ENCODE results near the gene UTF1. TPM values are rescaled to one million over a fixed set of nuclear protein-coding genes. Genes with fewer than 3 reads are reported as not detected.
A peak's percentile ranks its signal among the peaks of the same experiment; 100 is the strongest.

UTF1 gene, protein sequence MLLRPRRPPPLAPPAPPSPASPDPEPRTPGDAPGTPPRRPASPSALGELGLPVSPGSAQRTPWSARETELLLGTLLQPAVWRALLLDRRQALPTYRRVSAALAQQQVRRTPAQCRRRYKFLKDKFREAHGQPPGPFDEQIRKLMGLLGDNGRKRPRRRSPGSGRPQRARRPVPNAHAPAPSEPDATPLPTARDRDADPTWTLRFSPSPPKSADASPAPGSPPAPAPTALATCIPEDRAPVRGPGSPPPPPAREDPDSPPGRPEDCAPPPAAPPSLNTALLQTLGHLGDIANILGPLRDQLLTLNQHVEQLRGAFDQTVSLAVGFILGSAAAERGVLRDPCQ
- 7.7 and 12.2 TPM in 2 replicates for total RNA-seq (2014; rRNA removed; shearing (Covaris generic))
- polyA plus RNA-seq (2016; fragmentation: Nextera tagmentation; extraction: Ambion mirVana): 51.4 and 55.7 TPM in 2 replicates
- long read RNA-seq: 0 reads

DNA sequence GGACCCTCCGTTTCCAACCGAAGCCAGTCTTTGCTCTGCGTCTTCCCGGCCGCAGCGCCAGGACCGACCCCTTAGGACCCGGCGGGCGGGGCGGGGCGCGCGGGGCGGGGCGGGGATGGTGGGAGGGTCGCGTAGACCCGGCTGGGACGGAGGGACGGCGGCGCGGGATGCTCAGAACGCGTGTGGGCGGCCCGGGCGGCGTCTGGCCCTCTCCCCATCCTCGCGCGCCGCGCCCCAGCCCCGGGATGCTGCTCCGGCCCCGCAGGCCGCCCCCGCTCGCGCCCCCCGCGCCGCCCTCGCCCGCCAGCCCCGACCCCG lies at the start of gene UTF1:
Gene UTF1 (plus strand): TSS at position 174 of the 318 bp plus-strand sequence. CDS start 72 bp downstream, at position 246.
- Mint-ChIP-seq H3K9me3 (peaks cover 9% of the 10 kb centered on the region; the same call in 2 of the 3 replicates), H3K36me3 (ENCODE audit: low read depth) (peaks cover 8% of the 10 kb centered on the region), H3K4me1 (peaks cover 22% of the 10 kb centered on the region), H3K27ac (no peak within 1 kb of the TSS), H3K4me3 (peak within 1 kb of the TSS; percentile 72), H3K27me3 (ENCODE audit: insufficient read depth, low read depth, poor library complexity) (peaks cover 64% of the 10 kb centered on the region)
- DNase-seq (ENCODE audit: low spot score) (peak; percentile 71), ATAC-seq (peak; percentile 25)
- Histone ChIP-seq H3K4me1 (ENCODE audit: insufficient read depth) (peaks cover 16% of the 10 kb centered on the region; the same call in 1 of the 2 replicates), H3K4me3 (peak within 1 kb of the TSS; percentile 65), H3K36me3 (ENCODE audit: insufficient read depth) (no peaks in the 10 kb centered on the region), H3K27ac (ENCODE audit: low read depth) (no peak within 1 kb of the TSS), H3K79me2 (replicated peaks; ENCODE audit: insufficient read depth) (no peaks in the 10 kb centered on the region), H3F3A (replicated peaks; ENCODE audit: low read depth) (peaks cover 16% of the 10 kb centered on the region; the same call in 1 of the 2 replicates), H4K20me1 (replicated peaks; ENCODE audit: insufficient read depth) (no peaks in the 10 kb centered on the region), H2AFZ (no peak within 1 kb of the TSS), H3K9me2 (ENCODE audit: insufficient read depth) (0 out of 2 replicates have a peak, but pooled peaks cover 3% of the 10 kb centered on the region), H3K4me2 (peak within 1 kb of the TSS; percentile 88), H3K27me3 (ENCODE audit: insufficient read depth) (peaks cover 43% of the 10 kb centered on the region)
- TF ChIP-seq POLR2AphosphoS5 (IDR thresholded peaks at IDR 0.05; ENCODE audit: low read depth) (peak; percentile 32; the same call in 1 of the 2 replicates), EZH2phosphoT487 (IDR thresholded peaks at IDR 0.05; ENCODE audit: unreplicated experiment) (no peak), CREB1 (CRISPR knock-in tag; IDR thresholded peaks at IDR 0.05; ENCODE audit: low read depth) (no peak)

DNA sequence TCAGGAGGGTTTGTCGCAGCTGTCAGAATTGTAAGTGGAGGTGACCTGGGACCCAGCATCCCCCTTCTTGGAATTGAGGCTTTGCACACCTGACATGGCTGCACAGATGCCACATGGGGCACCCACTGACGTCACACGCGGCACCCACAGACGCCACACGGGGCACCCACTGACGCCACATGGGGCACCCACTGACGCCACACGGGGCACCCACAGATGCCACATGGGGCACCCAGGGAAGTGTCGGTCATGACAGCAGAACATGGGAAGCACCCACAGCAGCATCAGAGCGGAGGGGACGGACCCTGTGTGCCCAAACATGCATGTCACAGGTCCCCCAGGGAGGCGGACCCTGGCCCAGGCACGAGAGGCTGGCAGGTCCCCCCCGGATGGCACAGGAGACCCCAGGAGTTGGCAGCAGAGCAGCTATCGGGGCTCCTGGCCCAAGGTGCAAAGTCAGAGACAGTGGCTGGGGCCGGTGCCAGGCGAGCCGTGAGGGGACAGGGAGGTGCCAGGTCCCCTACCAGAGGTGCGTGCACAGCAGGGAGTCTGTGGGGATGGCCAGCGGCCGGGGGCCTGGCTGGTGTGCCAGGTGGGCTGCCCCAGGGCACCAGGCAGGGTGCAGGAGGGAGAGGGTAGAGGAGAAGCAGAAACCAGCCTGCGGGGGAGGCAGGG lies 48.9 kb upstream of the UTF1 start:
- peaks cover 9% of the 10 kb centered on the region; the same call in 1 of the 2 replicates for H3K9me2 ChIP-seq (ENCODE audit: insufficient read depth)
- Mint-ChIP-seq H3K4me1 (no peaks in the 10 kb centered on the region), H3K36me3 (ENCODE audit: low read depth) (peaks cover 26% of the 10 kb centered on the region), H3K27me3 (ENCODE audit: insufficient read depth, low read depth, poor library complexity) (peaks cover 12% of the 10 kb centered on the region), H3K9me3 (peaks cover 26% of the 10 kb centered on the region), H3K27ac (no peak overlapping the region), H3K4me3 (no peak overlapping the region)
- no peak for DNase-seq (ENCODE audit: low spot score)
- H4K20me1 ChIP-seq (replicated peaks; ENCODE audit: insufficient read depth): no peaks in the 10 kb centered on the region
- no peak overlapping the region for H3K27ac ChIP-seq (ENCODE audit: low read depth)
- H3K4me2 ChIP-seq: no peak overlapping the region
- H3K4me3 ChIP-seq: no peak overlapping the region
- H3K4me1 ChIP-seq (ENCODE audit: insufficient read depth): no peaks in the 10 kb centered on the region
- H3K79me2 ChIP-seq (replicated peaks; ENCODE audit: insufficient read depth): no peaks in the 10 kb centered on the region
- H3F3A ChIP-seq (replicated peaks; ENCODE audit: low read depth): peaks cover 18% of the 10 kb centered on the region
- no peaks in the 10 kb centered on the region for H3K36me3 ChIP-seq (ENCODE audit: insufficient read depth)
- ATAC-seq: no peak
- H2AFZ ChIP-seq: no peak overlapping the region
- H3K27me3 ChIP-seq (ENCODE audit: insufficient read depth): no peaks in the 10 kb centered on the region
- no peak for TF ChIP-seq JUNB (IDR thresholded peaks at IDR 0.05; ENCODE audit: unreplicated experiment)
- TF ChIP-seq, protein P1, sequence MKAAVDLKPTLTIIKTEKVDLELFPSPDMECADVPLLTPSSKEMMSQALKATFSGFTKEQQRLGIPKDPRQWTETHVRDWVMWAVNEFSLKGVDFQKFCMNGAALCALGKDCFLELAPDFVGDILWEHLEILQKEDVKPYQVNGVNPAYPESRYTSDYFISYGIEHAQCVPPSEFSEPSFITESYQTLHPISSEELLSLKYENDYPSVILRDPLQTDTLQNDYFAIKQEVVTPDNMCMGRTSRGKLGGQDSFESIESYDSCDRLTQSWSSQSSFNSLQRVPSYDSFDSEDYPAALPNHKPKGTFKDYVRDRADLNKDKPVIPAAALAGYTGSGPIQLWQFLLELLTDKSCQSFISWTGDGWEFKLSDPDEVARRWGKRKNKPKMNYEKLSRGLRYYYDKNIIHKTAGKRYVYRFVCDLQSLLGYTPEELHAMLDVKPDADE (IDR thresholded peaks at IDR 0.05): no peak
- TF ChIP-seq ZNF114 (CRISPR knock-in tag; IDR thresholded peaks at IDR 0.05): no peak
- no peak for TF ChIP-seq POLR2AphosphoS5 (IDR thresholded peaks at IDR 0.05; ENCODE audit: low read depth)
- TF ChIP-seq, protein P2, sequence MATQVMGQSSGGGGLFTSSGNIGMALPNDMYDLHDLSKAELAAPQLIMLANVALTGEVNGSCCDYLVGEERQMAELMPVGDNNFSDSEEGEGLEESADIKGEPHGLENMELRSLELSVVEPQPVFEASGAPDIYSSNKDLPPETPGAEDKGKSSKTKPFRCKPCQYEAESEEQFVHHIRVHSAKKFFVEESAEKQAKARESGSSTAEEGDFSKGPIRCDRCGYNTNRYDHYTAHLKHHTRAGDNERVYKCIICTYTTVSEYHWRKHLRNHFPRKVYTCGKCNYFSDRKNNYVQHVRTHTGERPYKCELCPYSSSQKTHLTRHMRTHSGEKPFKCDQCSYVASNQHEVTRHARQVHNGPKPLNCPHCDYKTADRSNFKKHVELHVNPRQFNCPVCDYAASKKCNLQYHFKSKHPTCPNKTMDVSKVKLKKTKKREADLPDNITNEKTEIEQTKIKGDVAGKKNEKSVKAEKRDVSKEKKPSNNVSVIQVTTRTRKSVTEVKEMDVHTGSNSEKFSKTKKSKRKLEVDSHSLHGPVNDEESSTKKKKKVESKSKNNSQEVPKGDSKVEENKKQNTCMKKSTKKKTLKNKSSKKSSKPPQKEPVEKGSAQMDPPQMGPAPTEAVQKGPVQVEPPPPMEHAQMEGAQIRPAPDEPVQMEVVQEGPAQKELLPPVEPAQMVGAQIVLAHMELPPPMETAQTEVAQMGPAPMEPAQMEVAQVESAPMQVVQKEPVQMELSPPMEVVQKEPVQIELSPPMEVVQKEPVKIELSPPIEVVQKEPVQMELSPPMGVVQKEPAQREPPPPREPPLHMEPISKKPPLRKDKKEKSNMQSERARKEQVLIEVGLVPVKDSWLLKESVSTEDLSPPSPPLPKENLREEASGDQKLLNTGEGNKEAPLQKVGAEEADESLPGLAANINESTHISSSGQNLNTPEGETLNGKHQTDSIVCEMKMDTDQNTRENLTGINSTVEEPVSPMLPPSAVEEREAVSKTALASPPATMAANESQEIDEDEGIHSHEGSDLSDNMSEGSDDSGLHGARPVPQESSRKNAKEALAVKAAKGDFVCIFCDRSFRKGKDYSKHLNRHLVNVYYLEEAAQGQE (IDR thresholded peaks at IDR 0.05; ENCODE audit: unreplicated experiment): no peak
- TF ChIP-seq ZNF331 (CRISPR knock-in tag; IDR thresholded peaks at IDR 0.05; ENCODE audit: low read depth): no peak
- TF ChIP-seq CREB1 (CRISPR knock-in tag; IDR thresholded peaks at IDR 0.05; ENCODE audit: low read depth): no peak
- no peak for TF ChIP-seq EZH2phosphoT487 (IDR thresholded peaks at IDR 0.05; ENCODE audit: unreplicated experiment)
- TF ChIP-seq, protein P3, sequence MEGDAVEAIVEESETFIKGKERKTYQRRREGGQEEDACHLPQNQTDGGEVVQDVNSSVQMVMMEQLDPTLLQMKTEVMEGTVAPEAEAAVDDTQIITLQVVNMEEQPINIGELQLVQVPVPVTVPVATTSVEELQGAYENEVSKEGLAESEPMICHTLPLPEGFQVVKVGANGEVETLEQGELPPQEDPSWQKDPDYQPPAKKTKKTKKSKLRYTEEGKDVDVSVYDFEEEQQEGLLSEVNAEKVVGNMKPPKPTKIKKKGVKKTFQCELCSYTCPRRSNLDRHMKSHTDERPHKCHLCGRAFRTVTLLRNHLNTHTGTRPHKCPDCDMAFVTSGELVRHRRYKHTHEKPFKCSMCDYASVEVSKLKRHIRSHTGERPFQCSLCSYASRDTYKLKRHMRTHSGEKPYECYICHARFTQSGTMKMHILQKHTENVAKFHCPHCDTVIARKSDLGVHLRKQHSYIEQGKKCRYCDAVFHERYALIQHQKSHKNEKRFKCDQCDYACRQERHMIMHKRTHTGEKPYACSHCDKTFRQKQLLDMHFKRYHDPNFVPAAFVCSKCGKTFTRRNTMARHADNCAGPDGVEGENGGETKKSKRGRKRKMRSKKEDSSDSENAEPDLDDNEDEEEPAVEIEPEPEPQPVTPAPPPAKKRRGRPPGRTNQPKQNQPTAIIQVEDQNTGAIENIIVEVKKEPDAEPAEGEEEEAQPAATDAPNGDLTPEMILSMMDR (conservative IDR thresholded peaks at IDR 0.05; ENCODE audit: low read depth in 2 of 2): no peak

Data from GM23338 (cell line).